Measurements from ENCODE around the gene INPP5A. TPM values are rescaled to one million over a fixed set of nuclear protein-coding genes. Genes with fewer than 3 reads are reported as not detected.

Gene INPP5A
- total RNA-seq, 1 experiment from 2014 or later: 12.3 TPM

- CTCF ChIA-PET: no interaction called here
- no peak for TF ChIP-seq RAD21 (IDR thresholded peaks at IDR 0.05; ENCODE audit: low read depth)
- no peak for TF ChIP-seq EZH2phosphoT487 (IDR thresholded peaks at IDR 0.05; ENCODE audit: borderline replicate concordance)
- TF ChIP-seq FOSL1 (IDR thresholded peaks at IDR 0.05; ENCODE audit: low read depth): no peak
- no peak for TF ChIP-seq ZFX (IDR thresholded peaks at IDR 0.05)
- no peak for TF ChIP-seq ZBTB33 (IDR thresholded peaks at IDR 0.05; ENCODE audit: extremely low read depth, insufficient replicate concordance, low read length)
- no peak for TF ChIP-seq CTCF (IDR thresholded peaks at IDR 0.05 in 2 of 3, conservative IDR thresholded peaks at IDR 0.05 in 1 of 3; ENCODE audit: borderline replicate concordance in 1 of 3, insufficient read depth in 1 of 3, low read depth in 2 of 3, low read length in 2 of 3)
- peaks cover 3% of the 10 kb centered on the region; the same call in 1 of the 2 replicates for H3K79me2 ChIP-seq (ENCODE audit: insufficient read depth, low read length)
These were observed 43.0 kb downstream of the INPP5A start for GRCh38 chr10:132580617-132581016.

More at GRCh38 chr10:132580617-132581016, 43.0 kb downstream of the INPP5A start:
- Histone ChIP-seq H3K9me3 (ENCODE audit: control insufficient read depth in 1 of 2, insufficient read depth in 1 of 2, low read depth in 1 of 2, low read length in 2 of 2) (no peaks in the 10 kb centered on the region), H3K9ac (ENCODE audit: low read length) (no peak overlapping the region), H3K4me2 (ENCODE audit: low read length) (no peak overlapping the region), H3K4me3 (replicated peaks in 1 of 2; ENCODE audit: low read depth in 1 of 2, low read length in 2 of 2) (no peak overlapping the region), H3K27me3 (ENCODE audit: insufficient read depth, low read length) (no peaks in the 10 kb centered on the region), H3K36me3 (ENCODE audit: control insufficient read depth in 1 of 2, insufficient read depth in 2 of 2, low read length in 2 of 2) (no peaks in the 10 kb centered on the region), H2AFZ (ENCODE audit: low read depth, low read length, poor library complexity, severe bottlenecking) (no peak overlapping the region), H3K27ac (ENCODE audit: low read depth, low read length) (no peak overlapping the region), H3K4me1 (ENCODE audit: control insufficient read depth in 1 of 2, insufficient read depth in 2 of 2, low read length in 2 of 2) (no peaks in the 10 kb centered on the region), H3K9me2 (ENCODE audit: insufficient read depth) (no peaks in the 10 kb centered on the region), H4K20me1 (ENCODE audit: insufficient read depth) (no peaks in the 10 kb centered on the region)
- BruUV-seq (replicated peaks): no TSS peak
- RAD21 ChIA-PET (ENCODE audit: low non-redundant PET in 1 of 2, low total read pairs in 2 of 2, uncharacterized antibody in 2 of 2, unreplicated experiment in 2 of 2): no interaction called here
- no peak for ATAC-seq
- intact Hi-C loops (cut with micrococcal nuclease): no loop called here
- POLR2A ChIA-PET: no interaction called here
- no peak for DNase-seq (ENCODE audit: low read depth, low spot score)
